Testis (tissue), 3 donors: Measurements from ENCODE around the gene IRF7. TPM values are rescaled to one million over a fixed set of nuclear protein-coding genes. Genes with fewer than 3 reads are reported as not detected.

Source experiments
- DNase-seq: peaks from one replicate; pipeline ENCODE4 v3.0.0-alpha.2; 2019
- H3K27ac ChIP-seq, 2 donors: fragments of 200-600 bp; sonication (generic); one replicate each; pipeline ENCODE4 v1.5.1; 2019
- H3K27me3 ChIP-seq: fragments of 200-600 bp; sonication (generic); one replicate; pipeline ENCODE4 v1.5.1; 2019
- H3K36me3 ChIP-seq: fragments of 200-600 bp; sonication (generic); one replicate; pipeline ENCODE4 v1.5.1; 2017; ENCODE audit warnings: low read depth; ENCODE audit errors: missing control alignments
- H3K4me1 ChIP-seq: fragments of 200-600 bp; sonication (generic); one replicate; pipeline ENCODE4 v1.5.1; 2019
- H3K4me3 ChIP-seq, 2 donors: fragments of 200-600 bp; sonication (generic); one replicate each; pipeline ENCODE4 v1.5.1; 2017 to 2019
- H3K9me3 ChIP-seq: fragments of 200-600 bp; sonication (generic); one replicate; pipeline ENCODE4 v1.5.1; 2017
- POLR2A ChIP-seq: fragments of 450-650 bp; IDR thresholded peaks from one replicate; pipeline ENCODE4 v1.6.1; 2017; ENCODE audit warnings: antibody characterized with exemption, mild to moderate bottlenecking, moderate library complexity
- WGBS, 2 donors: methylation state at CpG; one replicate each; pipeline ENCODE4 v1.1.5; 2018; 5-methylcytosine and 5-hydroxymethylcytosine counted together
- intact Hi-C: fragments of 100-400 bp; cut with DNase I; formaldehyde crosslinking; loops from one replicate; pipeline ENCODE4 v1.15.1; 2023; ENCODE audit warnings: low total_unique reads
- microRNA counts, 2 donors: library from miRNA; unstranded; fragments of <30 nt; microRNA quantifications; one replicate each; lab custom pipeline; 2016
- microRNA-seq, 2 donors: library from miRNA; unstranded; fragments of <30 nt; microRNA quantifications; one replicate each; pipeline ENCODE4, GENCODE V29; 2016; ENCODE audit warnings: borderline number of aligned reads in 2 of 2, borderline replicate concordance in 1 of 2
- polyA plus RNA-seq: library from polyadenylated mRNA; stranded (reverse); fragments of 350-450 nt; fragmentation: Illumina TruSeq; extraction: RNeasy Lipid Tissue Mini Kit (QIAGEN cat#74804); gene quantifications from one replicate; pipeline ENCODE4 v1.2.3, GENCODE V29; 2014; ENCODE audit warnings: low read depth, low replicate concordance; ENCODE audit not compliant: insufficient read depth
- small RNA-seq, 2 donors: library from RNA; depleted of rRNA; stranded (forward); fragments of <200 nt; gene quantifications; one replicate each; pipeline ENCODE3, GENCODE V24; 2016
- total RNA-seq, 2 donors: library from RNA; depleted of rRNA; stranded (reverse); fragments of >200 nt; gene quantifications; one replicate each; pipeline ENCODE4 v1.2.3, GENCODE V29; 2016
- TF ChIP-seq, protein P1 (sequence below), 3 experiments: fragments of 450-650 bp in 2 of 3; fragments of 200-600 bp in 1 of 3; sonication (generic) in 1 of 3; IDR thresholded peaks; one replicate each; pipeline ENCODE4 v1.5.1; 2016 to 2019; ENCODE audit warnings: antibody characterized with exemption in 3 of 3, mild to moderate bottlenecking in 2 of 3, moderate library complexity in 1 of 3

The IRF7 gene
- total and polyA plus RNA-seq, 3 donors from 2014 or later = 9.9 to 30.1 (median 13.0) TPM

DNA sequence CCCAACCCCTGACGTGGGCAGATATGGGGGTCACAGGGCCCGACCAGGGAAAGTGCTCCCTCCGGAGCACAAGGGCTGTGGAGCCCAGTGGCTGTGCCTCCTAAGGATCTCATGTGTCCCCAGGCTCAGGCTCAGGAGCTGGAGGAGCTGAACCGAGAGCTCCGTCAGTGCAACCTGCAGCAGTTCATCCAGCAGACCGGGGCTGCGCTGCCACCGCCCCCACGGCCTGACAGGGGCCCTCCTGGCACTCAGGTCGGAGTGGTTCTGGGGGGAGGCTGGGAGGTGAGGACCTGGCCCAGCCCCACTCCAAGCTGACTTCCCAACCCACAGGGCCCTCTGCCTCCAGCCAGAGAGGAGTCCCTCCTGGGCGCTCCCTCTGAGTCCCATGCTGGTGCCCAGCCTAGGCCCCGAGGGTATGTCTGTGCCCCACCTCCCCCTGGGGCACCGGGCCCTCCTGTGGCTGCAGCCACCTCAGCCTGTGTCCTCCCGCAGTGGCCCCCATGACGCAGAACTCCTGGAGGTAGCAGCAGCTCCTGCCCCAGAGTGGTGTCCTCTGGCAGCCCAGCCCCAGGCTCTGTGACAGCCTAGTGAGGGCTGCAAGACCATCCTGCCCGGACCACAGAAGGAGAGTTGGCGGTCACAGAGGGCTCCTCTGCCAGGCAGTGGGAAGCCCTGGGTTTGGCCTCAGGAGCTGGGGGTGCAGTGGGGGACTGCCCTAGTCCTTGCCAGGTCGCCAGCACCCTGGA lies 52.5 kb downstream of the IRF7 start:
- no peak for TF ChIP-seq POLR2A
- TF ChIP-seq, protein P1, sequence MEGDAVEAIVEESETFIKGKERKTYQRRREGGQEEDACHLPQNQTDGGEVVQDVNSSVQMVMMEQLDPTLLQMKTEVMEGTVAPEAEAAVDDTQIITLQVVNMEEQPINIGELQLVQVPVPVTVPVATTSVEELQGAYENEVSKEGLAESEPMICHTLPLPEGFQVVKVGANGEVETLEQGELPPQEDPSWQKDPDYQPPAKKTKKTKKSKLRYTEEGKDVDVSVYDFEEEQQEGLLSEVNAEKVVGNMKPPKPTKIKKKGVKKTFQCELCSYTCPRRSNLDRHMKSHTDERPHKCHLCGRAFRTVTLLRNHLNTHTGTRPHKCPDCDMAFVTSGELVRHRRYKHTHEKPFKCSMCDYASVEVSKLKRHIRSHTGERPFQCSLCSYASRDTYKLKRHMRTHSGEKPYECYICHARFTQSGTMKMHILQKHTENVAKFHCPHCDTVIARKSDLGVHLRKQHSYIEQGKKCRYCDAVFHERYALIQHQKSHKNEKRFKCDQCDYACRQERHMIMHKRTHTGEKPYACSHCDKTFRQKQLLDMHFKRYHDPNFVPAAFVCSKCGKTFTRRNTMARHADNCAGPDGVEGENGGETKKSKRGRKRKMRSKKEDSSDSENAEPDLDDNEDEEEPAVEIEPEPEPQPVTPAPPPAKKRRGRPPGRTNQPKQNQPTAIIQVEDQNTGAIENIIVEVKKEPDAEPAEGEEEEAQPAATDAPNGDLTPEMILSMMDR (IDR thresholded peaks at IDR 0.05) = no peak
- H3K4me1 ChIP-seq = peaks cover 6% of the 10 kb centered on the region
- no peak overlapping the region for H3K27ac ChIP-seq
- no peaks in the 10 kb centered on the region for H3K9me3 ChIP-seq
- no peak for DNase-seq
- intact Hi-C loops = no loop called here
- 93 to 100% methylated on average over 4 to 16 of the region's 18 CpGs for WGBS, 2 donors
- no peak overlapping the region for H3K4me3 ChIP-seq
- no peaks in the 10 kb centered on the region for H3K27me3 ChIP-seq
- no peaks in the 10 kb centered on the region for H3K36me3 ChIP-seq

MicroRNA genes within 50 kb of the gene (microRNA counts, 767-probe panel; counts per million panel counts)
- microRNA hsa-miR-210 (lab: Ali Mortazavi, UCI) = 0 to 152 counts per million in 2 donors

Small RNAs within 50 kb of the gene (microRNA-seq; reads per million reads assigned to microRNA genes)
- 91.8 to 96.0 reads per million in 2 donors for gene MIR210

Small RNAs within 50 kb of the gene (small RNA-seq; reads per million reads assigned to genes)
- gene MIR210 = 3.1 to 3.5 reads per million in 2 donors

Other genes starting within 250 kb of the IRF7 start
- 10 to 100 TPM in 1 of 2 donors, 1 to 10 TPM in 1; 7.2 to 10.1 TPM for gene B4GALNT4, start 246.5 kb downstream of the IRF7 start, total RNA-seq
- 4.3 TPM for gene B4GALNT4, start 246.5 kb downstream of the IRF7 start, polyA plus RNA-seq
- 1 to 10 TPM; 1.6 to 3.1 TPM for gene PKP3, start 221.7 kb downstream of the IRF7 start, total RNA-seq
- gene PKP3, start 221.7 kb downstream of the IRF7 start, polyA plus RNA-seq = 1.2 TPM
- 10 to 100 TPM; 39.3 to 43.8 TPM for gene SIGIRR, start 201.0 kb downstream of the IRF7 start, total RNA-seq
- gene SIGIRR, start 201.0 kb downstream of the IRF7 start, polyA plus RNA-seq = 35.5 TPM
- gene ANO9, start 173.9 kb downstream of the IRF7 start, total RNA-seq = 1 to 10 TPM; 1.9 to 2.9 TPM
- gene ANO9, start 173.9 kb downstream of the IRF7 start, polyA plus RNA-seq = 1.6 TPM
- gene PTDSS2, start 165.7 kb downstream of the IRF7 start, total RNA-seq = 100 to 1,000 TPM; 107 to 160 TPM
- 116 TPM for gene PTDSS2, start 165.7 kb downstream of the IRF7 start, polyA plus RNA-seq
- gene RNH1, start 108.7 kb downstream of the IRF7 start, total RNA-seq = 100 to 1,000 TPM; 210 to 264 TPM
- gene RNH1, start 108.7 kb downstream of the IRF7 start, polyA plus RNA-seq = 211 TPM
- gene HRAS, start 80.4 kb downstream of the IRF7 start, total RNA-seq = 10 to 100 TPM; 35.1 to 49.7 TPM
- 31.4 TPM for gene HRAS, start 80.4 kb downstream of the IRF7 start, polyA plus RNA-seq
- 10 to 100 TPM; 11.6 to 22.2 TPM for gene LRRC56, start 78.4 kb downstream of the IRF7 start, total RNA-seq
- 23.5 TPM for gene LRRC56, start 78.4 kb downstream of the IRF7 start, polyA plus RNA-seq
- 10 to 100 TPM; 29.2 to 59.9 TPM for gene LMNTD2, start 55.2 kb downstream of the IRF7 start, total RNA-seq
- gene LMNTD2, start 55.2 kb downstream of the IRF7 start, polyA plus RNA-seq = 26.1 TPM
- gene RASSF7, start 55.0 kb downstream of the IRF7 start, total RNA-seq = 10 to 100 TPM; 22.0 to 35.7 TPM
- gene RASSF7, start 55.0 kb downstream of the IRF7 start, polyA plus RNA-seq = 13.2 TPM
- gene PHRF1, start 39.5 kb downstream of the IRF7 start, total RNA-seq = 10 to 100 TPM; 62.9 to 74.4 TPM
- gene PHRF1, start 39.5 kb downstream of the IRF7 start, polyA plus RNA-seq = 30.2 TPM
- under 1 TPM; 0.12 to 0.63 TPM for gene CDHR5, start 9.0 kb upstream of the IRF7 start, total RNA-seq
- gene CDHR5, start 9.0 kb upstream of the IRF7 start, polyA plus RNA-seq = 2.3 TPM
- gene SCT, start 11.2 kb upstream of the IRF7 start, total RNA-seq = 1 to 10 TPM; 3.4 to 9.3 TPM
- 1.5 TPM for gene SCT, start 11.2 kb upstream of the IRF7 start, polyA plus RNA-seq
- gene DRD4, start 21.3 kb upstream of the IRF7 start, total RNA-seq = 1 to 10 TPM; 2.0 to 3.3 TPM
- gene DRD4, start 21.3 kb upstream of the IRF7 start, polyA plus RNA-seq = 1.5 TPM
- gene DEAF1, start 79.3 kb upstream of the IRF7 start, total RNA-seq = 100 to 1,000 TPM in 1 of 2 donors, 10 to 100 TPM in 1; 82.5 to 116 TPM
- 47.9 TPM for gene DEAF1, start 79.3 kb upstream of the IRF7 start, polyA plus RNA-seq
- 10 to 100 TPM; 72.8 to 74.5 TPM for gene TMEM80, start 79.9 kb upstream of the IRF7 start, total RNA-seq
- gene TMEM80, start 79.9 kb upstream of the IRF7 start, polyA plus RNA-seq = 38.9 TPM
- gene EPS8L2, start 90.3 kb upstream of the IRF7 start, total RNA-seq = 10 to 100 TPM; 27.3 to 29.1 TPM
- 14.3 TPM for gene EPS8L2, start 90.3 kb upstream of the IRF7 start, polyA plus RNA-seq
- gene TALDO1, start 131.5 kb upstream of the IRF7 start, total RNA-seq = 10 to 100 TPM; 84.8 to 88.1 TPM
- gene TALDO1, start 131.5 kb upstream of the IRF7 start, polyA plus RNA-seq = 86.6 TPM
- 10 to 100 TPM; 80.9 to 84.2 TPM for gene GATD1, start 161.5 kb upstream of the IRF7 start, total RNA-seq
- 64.3 TPM for gene GATD1, start 161.5 kb upstream of the IRF7 start, polyA plus RNA-seq
- gene CEND1, start 174.1 kb upstream of the IRF7 start, total RNA-seq = 1 to 10 TPM; 1.0 to 2.1 TPM
- 0.50 TPM for gene CEND1, start 174.1 kb upstream of the IRF7 start, polyA plus RNA-seq
- gene SLC25A22, start 182.3 kb upstream of the IRF7 start, total RNA-seq = 10 to 100 TPM; 39.7 to 42.4 TPM
- gene SLC25A22, start 182.3 kb upstream of the IRF7 start, polyA plus RNA-seq = 25.1 TPM
- gene PIDD1, start 189.3 kb upstream of the IRF7 start, total RNA-seq = 10 to 100 TPM; 50.7 to 59.3 TPM
- 17.6 TPM for gene PIDD1, start 189.3 kb upstream of the IRF7 start, polyA plus RNA-seq
- gene RPLP2, start 194.0 kb upstream of the IRF7 start, total RNA-seq = 100 to 1,000 TPM; 193 to 864 TPM
- gene RPLP2, start 194.0 kb upstream of the IRF7 start, polyA plus RNA-seq = 943 TPM
- 100 to 1,000 TPM in 1 of 2 donors, 10 to 100 TPM in 1; 96.7 to 108 TPM for gene PNPLA2, start 203.0 kb upstream of the IRF7 start, total RNA-seq
- gene PNPLA2, start 203.0 kb upstream of the IRF7 start, polyA plus RNA-seq = 86.7 TPM
- gene CRACR2B, start 212.0 kb upstream of the IRF7 start, total RNA-seq = 1 to 10 TPM; 6.5 to 7.4 TPM
- gene CRACR2B, start 212.0 kb upstream of the IRF7 start, polyA plus RNA-seq = 4.9 TPM
- gene CD151, start 217.0 kb upstream of the IRF7 start, total RNA-seq = 100 to 1,000 TPM; 108 to 195 TPM
- gene CD151, start 217.0 kb upstream of the IRF7 start, polyA plus RNA-seq = 201 TPM
- gene POLR2L, start 226.6 kb upstream of the IRF7 start, total RNA-seq = 10 to 100 TPM; 32.9 to 48.4 TPM
- 97.3 TPM for gene POLR2L, start 226.6 kb upstream of the IRF7 start, polyA plus RNA-seq
- 10 to 100 TPM; 49.1 to 87.0 TPM for gene TSPAN4, start 226.9 kb upstream of the IRF7 start, total RNA-seq
- 47.2 TPM for gene TSPAN4, start 226.9 kb upstream of the IRF7 start, polyA plus RNA-seq